ENCODE results near the gene DLGAP1.

- no peak for TF ChIP-seq CTCF (IDR thresholded peaks at IDR 0.05)
- TF ChIP-seq POLR2A (IDR thresholded peaks at IDR 0.05), result no peak
Measured at GRCh38 chr18:3840766-3841165, 614.3 kb downstream of the DLGAP1 start.

All from breast epithelium (tissue), 3 donors.